HG03469 (cell line): Measurements from ENCODE around the gene FAM210A.
"Not testable (repeated sequence)": the region's sequence is repeated elsewhere in the genome, so short reads cannot be mapped to it uniquely, and the experiment has no call there.

Experiments used
- ATAC-seq: cut with Tn5 transposase; IDR thresholded peaks from one replicate; pipeline ENCODE4 v1.9.1; 2021; ENCODE audit warnings: mild to moderate bottlenecking, moderate library complexity, moderate number of reproducible peaks; ENCODE audit not compliant: unreplicated experiment

The FAM210A gene, protein sequence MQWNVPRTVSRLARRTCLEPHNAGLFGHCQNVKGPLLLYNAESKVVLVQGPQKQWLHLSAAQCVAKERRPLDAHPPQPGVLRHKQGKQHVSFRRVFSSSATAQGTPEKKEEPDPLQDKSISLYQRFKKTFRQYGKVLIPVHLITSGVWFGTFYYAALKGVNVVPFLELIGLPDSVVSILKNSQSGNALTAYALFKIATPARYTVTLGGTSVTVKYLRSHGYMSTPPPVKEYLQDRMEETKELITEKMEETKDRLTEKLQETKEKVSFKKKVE

GRCh38 chr18:13726232-13726971, at the start of gene FAM210A, which contains the start of gene RNMT:
Gene FAM210A, minus strand, starts transcription at chr18:13726558. Its CDS starts 44,481 bp downstream, at chr18:13682077.
Gene RNMT, plus strand, starts transcription at chr18:13726673. Its CDS starts 4,845 bp downstream, at chr18:13731518.
- peak; percentile 83 for ATAC-seq

DNA sequence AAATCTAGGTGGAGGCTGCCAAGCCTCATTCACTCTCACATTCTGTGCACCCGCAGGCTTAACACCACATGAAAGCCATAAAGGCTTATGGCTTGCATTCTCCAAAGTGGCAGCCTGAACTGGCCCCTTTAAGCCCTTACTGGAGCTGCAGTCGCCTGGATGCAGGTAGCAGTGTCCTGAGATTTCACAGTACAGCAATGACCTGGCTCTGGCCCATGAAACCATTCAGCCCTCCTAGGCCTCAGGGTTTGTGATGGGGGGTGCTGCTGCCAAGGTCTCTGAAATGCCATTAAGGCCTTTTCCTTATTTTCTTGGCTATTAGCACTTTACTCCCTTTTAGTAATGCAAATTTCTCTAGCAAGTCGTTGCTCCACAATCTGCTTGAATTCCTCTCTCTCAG, 48.7 kb upstream of the FAM210A start:
- no peak for ATAC-seq

- ATAC-seq = no peak
Observed at GRCh38 chr18:13762690-13763439, 36.5 kb upstream of the FAM210A start.

- ATAC-seq = no peak
Observed at GRCh38 chr18:13760047-13760446, 33.7 kb upstream of the FAM210A start.

- ATAC-seq = no peak
Observed at GRCh38 chr18:13758622-13759021, 32.3 kb upstream of the FAM210A start.

DNA sequence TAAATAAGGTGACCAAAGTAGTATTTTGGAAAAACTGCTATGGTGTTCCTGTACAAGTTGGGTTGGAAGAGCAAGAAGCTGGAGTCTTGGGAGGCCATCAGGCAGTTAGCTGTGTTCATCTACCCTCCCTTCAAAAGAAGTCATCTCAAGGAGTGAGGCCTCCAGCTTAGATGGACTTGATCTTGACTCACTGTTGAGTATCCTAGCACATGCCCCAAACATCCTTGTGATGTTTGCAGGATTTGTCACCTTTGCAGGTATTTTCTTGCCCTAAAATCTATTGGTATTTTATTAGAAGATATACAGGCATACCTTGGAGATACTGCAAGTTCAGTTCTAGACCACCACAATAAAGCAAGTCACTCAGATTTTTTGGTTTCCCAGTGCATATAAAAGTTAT, 30.3 kb upstream of the FAM210A start:
- ATAC-seq = no peak

DNA sequence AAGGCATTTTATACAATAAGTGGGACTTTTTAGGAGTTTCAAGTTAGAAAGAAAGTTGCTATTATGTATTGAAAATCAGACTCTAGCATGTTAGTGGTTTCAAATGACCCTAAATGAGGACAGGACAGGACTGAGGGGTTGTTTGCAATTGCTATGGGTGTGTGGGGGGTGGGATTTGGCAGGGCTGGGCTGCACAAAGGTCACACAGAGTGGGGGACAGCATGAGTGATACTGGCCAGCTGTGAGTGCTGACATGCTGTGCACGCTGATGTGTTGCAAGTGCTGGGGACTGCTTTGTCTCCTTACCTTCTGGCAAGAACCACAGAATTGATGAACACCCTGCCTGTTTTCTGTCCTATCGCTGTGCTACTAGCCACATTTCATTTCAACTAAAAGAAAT, 29.9 kb upstream of the FAM210A start:
- ATAC-seq = no peak

- not testable (repeated sequence) for ATAC-seq
Observed at GRCh38 chr18:13751599-13751998, 25.2 kb upstream of the FAM210A start.

GRCh38 chr18:13746633-13747032, 20.3 kb upstream of the FAM210A start:
- no peak for ATAC-seq

DNA sequence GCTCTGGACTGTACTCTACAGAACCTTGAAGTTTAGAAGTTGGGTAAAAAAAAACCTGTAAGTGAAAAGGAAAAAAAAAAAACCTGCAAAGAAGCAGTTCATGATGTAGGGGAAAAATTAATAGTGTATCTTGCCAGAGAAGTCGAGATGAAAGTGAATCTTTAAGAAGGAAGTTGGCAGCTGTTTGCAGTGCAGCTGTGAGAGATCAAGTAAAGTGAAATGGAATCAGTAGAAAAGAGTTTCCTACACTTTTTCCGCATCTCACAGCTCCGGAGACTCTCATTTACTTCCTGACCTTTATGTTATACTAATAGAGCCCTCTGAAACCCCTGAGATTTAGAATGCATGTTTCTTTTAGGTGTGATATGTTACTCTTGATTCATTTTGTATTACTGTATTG, 19.3 kb upstream of the FAM210A start:
- no peak for ATAC-seq

DNA sequence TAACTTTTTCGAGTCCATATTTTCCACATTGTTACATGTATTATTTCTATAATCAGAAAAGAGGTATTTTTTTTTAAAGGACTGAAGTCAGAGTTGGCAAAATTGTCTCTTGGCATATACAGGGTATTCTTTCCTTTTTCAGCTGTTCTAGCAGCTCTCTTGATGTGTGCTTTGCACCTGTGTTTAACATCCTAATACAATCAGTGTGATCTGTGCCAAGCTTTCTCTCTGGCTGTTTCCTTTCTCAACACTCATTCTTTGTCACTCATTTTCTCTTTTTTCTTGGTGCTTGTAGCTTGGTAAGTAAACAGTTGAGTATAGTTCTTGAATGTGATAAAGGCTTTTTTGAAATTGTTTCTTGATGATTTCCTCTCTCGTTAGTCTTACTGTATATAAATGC, 9.3 kb upstream of the FAM210A start:
- no peak for ATAC-seq

GRCh38 chr18:13730481-13730880, 4.1 kb upstream of the FAM210A start:
- ATAC-seq = no peak

DNA sequence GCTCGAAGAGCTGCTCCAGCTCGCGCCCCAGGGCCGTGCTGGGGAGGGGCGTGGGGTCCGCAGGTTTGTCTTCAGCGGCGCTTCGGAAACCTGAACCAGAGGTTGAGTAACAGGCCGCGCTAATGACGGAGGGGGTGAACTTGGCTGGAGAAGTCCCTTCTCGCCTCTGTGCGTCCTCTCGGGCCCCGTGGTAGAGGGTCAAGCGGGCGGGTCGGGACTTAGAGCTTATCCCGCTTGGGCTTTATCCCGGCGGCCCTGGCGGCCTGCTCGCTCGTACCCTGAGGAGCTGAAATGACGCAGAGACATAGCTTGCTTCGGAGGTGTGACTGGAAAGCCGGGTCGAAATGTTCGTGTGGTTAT, 594 bp upstream of the FAM210A start:
- peak; percentile 3 for ATAC-seq

- no peak for ATAC-seq
Observed at GRCh38 chr18:13725566-13726231, 659 bp downstream of the FAM210A start.

GRCh38 chr18:13720847-13721246, 5.5 kb downstream of the FAM210A start:
- no peak for ATAC-seq

GRCh38 chr18:13720123-13720522, 6.2 kb downstream of the FAM210A start:
- ATAC-seq = no peak

DNA sequence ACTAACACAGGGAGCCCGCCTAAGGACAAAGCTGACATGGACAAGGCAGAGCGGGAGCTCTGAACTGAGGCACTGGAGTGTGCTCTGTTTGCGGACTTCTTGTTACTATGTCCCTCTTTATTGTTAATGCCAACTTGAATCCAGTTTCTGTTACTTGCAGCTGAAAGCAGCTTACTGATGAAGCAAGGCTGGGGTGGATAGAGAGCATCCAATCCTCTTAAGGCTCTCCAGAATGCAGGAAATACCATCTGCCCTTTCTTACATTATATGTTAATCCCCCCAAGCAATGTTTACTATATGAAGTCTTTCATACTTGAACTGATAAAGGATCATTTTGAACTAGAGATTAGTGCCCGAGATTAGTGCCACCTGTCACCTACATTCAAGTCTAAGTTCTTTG, 9.4 kb downstream of the FAM210A start:
- ATAC-seq = no peak

DNA sequence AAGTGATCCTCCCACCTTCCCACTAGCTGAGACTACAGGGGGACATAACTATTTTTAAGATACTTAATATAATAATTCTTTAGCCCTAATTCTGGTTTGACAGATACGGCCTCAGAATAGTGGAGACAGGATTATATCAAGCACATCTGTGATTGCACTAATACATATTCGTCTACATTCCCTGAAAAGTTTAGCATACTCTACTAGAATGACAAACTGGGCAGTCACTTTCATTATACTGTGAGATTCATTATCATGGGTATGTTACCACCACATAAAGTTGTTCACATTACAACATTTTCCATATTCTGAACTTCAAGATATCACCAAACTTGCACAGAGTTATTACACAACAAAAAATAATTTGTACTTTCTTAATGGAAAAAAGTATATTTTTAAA, 11.0 kb downstream of the FAM210A start:
- no peak for ATAC-seq

- ATAC-seq = no peak
Observed at GRCh38 chr18:13713455-13714055, 12.8 kb downstream of the FAM210A start.

- no peak for ATAC-seq
Observed at GRCh38 chr18:13712400-13713131, 13.8 kb downstream of the FAM210A start.
